Neural progenitor cell (in vitro differentiated cells): Measurements from ENCODE around the gene CFDP1. TPM values are rescaled to one million over a fixed set of nuclear protein-coding genes. Genes with fewer than 3 reads are reported as not detected.
A peak's percentile ranks its signal among the peaks of the same experiment; 100 is the strongest.

Experiments used
- DNase-seq: peaks from one replicate; pipeline ENCODE4 v3.0.0-alpha.2; 2016; ENCODE audit warnings: low spot score
- H2AFZ ChIP-seq: fragments of 200-600 bp; sonication (generic); replicated peaks from 2 replicates; pipeline ENCODE4 v1.6.1; 2016; ENCODE audit warnings: antibody characterized with exemption
- H3F3A ChIP-seq: fragments of 200-600 bp; sonication (generic); 2 replicates; pipeline ENCODE4 v1.6.1; 2016; ENCODE audit warnings: antibody characterized with exemption, low read depth
- H3K27ac ChIP-seq: fragments of 200-600 bp; sonication (generic); 2 replicates; pipeline ENCODE4 v1.5.1; 2016; ENCODE audit warnings: mild to moderate bottlenecking
- H3K27me3 ChIP-seq: fragments of 200-600 bp; sonication (generic); 2 replicates; pipeline ENCODE4 v1.6.1; 2016; ENCODE audit warnings: mild to moderate bottlenecking, moderate library complexity
- H3K36me3 ChIP-seq: fragments of 200-600 bp; sonication (generic); 2 replicates; pipeline ENCODE4 v1.5.1; 2016
- H3K4me1 ChIP-seq: fragments of 200-600 bp; sonication (generic); 2 replicates; pipeline ENCODE4 v1.6.1; 2016; ENCODE audit warnings: mixed run types
- H3K4me2 ChIP-seq: fragments of 200-600 bp; sonication (generic); 2 replicates; pipeline ENCODE4 v1.6.1; 2016
- H3K4me3 ChIP-seq: fragments of 200-600 bp; sonication (generic); 2 replicates; pipeline ENCODE4 v1.5.1; 2016
- H3K79me2 ChIP-seq: fragments of 200-600 bp; sonication (generic); 2 replicates; pipeline ENCODE4 v1.6.1; 2016; ENCODE audit warnings: low read depth
- H3K9ac ChIP-seq: fragments of 200-600 bp; sonication (generic); 2 replicates; pipeline ENCODE4 v1.6.1; 2016
- H3K9me3 ChIP-seq: fragments of 200-600 bp; sonication (generic); 2 replicates; pipeline ENCODE4 v1.5.1; 2016; ENCODE audit warnings: low read depth
- H4K20me1 ChIP-seq: fragments of 200-600 bp; sonication (generic); 2 replicates; pipeline ENCODE4 v1.6.1; 2016; ENCODE audit warnings: low read depth
- H3K27ac Mint-ChIP-seq: 3 replicates; pipeline ENCODE4 v1.8.0; 2021; ENCODE audit warnings: mixed read lengths
- H3K27me3 Mint-ChIP-seq: 2 replicates; pipeline ENCODE4 v1.8.0; 2022; ENCODE audit warnings: low read depth, mild to moderate bottlenecking, inconsistent platforms, moderate library complexity, mixed read lengths; ENCODE audit not compliant: insufficient read depth
- H3K36me3 Mint-ChIP-seq: 3 replicates; pipeline ENCODE4 v1.8.0; 2021; ENCODE audit warnings: mixed read lengths
- H3K4me1 Mint-ChIP-seq: 3 replicates; pipeline ENCODE4 v1.8.0; 2021; ENCODE audit warnings: mixed read lengths
- H3K4me3 Mint-ChIP-seq: 3 replicates; pipeline ENCODE4 v1.8.0; 2021; ENCODE audit warnings: mild to moderate bottlenecking, moderate library complexity, mixed read lengths
- H3K9me3 Mint-ChIP-seq: 3 replicates; pipeline ENCODE4 v1.8.0; 2020; ENCODE audit warnings: mixed read lengths
- EZH2 ChIP-seq: fragments of 200-600 bp; sonication (generic); IDR thresholded peaks from 2 replicates; pipeline ENCODE4 v1.6.1; 2017; ENCODE audit warnings: antibody characterized with exemption, mild to moderate bottlenecking, moderate library complexity
- EZH2phosphoT487 ChIP-seq: fragments of 200-600 bp; sonication (generic); IDR thresholded peaks from 2 replicates; pipeline ENCODE4 v1.6.1; 2017; ENCODE audit warnings: antibody characterized with exemption
- total RNA-seq: library from RNA; depleted of rRNA; stranded (reverse); fragments of >200 nt; gene quantifications from 2 replicates; pipeline ENCODE4 v1.2.3, GENCODE V29; 2015; ENCODE audit warnings: low replicate concordance
- TF ChIP-seq, protein P1 (sequence below): fragments of 200-600 bp; sonication (generic); IDR thresholded peaks from 2 replicates; pipeline ENCODE4 v1.5.1; 2017; ENCODE audit warnings: antibody characterized with exemption, mild to moderate bottlenecking

The CFDP1 gene
- total RNA-seq, 1 donor from 2014 or later = 159 TPM

DNA sequence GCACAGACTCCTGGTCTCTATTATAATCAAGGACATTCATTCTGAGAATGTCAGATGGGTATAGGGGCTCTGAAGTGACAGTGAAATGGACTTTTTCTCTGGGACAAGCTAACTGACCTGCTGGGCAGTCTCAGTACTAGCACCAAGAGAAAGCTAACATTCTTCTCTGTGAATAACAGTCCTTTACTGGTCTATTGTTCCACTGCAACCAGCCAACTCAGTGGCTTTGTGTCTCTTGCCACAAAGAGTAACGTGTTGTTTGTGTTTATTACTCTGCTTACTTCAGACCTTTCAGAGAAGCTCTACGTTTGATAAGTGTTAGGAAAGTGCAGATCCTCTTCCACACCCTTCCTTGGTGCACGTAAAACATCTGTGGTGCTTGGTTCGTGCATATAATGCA, 120.4 kb downstream of the CFDP1 start:
- H3K4me1 ChIP-seq = peaks cover 13% of the 10 kb centered on the region
- peak overlapping the region; percentile 52 for H3K4me2 ChIP-seq

DNA sequence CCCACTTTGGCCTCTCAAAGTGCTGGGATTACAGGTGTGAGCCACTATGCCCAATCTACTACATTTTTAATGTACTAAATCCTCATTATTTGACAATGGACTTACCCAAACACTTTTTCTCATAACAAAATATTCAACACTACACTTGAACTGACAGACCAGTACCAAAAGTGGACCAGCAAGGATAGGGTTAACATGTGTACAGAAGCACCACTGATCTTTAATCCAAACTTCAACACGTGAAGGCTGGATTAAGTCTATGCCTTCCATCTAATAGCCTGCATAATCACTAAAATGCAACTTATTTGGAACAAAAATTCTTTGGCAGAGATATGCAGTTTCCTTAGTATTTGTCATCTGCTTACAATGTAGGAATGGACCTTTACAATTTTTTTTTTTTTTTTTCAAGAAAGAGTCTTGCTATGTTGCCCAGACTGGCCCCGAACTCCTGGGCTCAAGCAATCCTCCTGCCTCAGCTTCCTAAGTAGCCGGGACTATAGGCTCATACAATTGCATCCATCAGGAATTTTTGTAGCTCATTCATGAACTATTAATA, 121.8 kb downstream of the CFDP1 start:
- peaks cover 17% of the 10 kb centered on the region for H3K4me1 ChIP-seq
- H4K20me1 ChIP-seq = peaks cover 13% of the 10 kb centered on the region
- Mint-ChIP-seq H3K36me3 (peaks cover 27% of the 10 kb centered on the region), H3K27me3 (peaks cover 2% of the 10 kb centered on the region), H3K27ac (no peak overlapping the region), H3K9me3 (no peaks in the 10 kb centered on the region), H3K4me1 (peaks cover 36% of the 10 kb centered on the region), H3K4me3 (no peak overlapping the region)
- peaks cover 17% of the 10 kb centered on the region for H3F3A ChIP-seq
- no peak overlapping the region for H3K4me2 ChIP-seq
- TF ChIP-seq, protein P1, sequence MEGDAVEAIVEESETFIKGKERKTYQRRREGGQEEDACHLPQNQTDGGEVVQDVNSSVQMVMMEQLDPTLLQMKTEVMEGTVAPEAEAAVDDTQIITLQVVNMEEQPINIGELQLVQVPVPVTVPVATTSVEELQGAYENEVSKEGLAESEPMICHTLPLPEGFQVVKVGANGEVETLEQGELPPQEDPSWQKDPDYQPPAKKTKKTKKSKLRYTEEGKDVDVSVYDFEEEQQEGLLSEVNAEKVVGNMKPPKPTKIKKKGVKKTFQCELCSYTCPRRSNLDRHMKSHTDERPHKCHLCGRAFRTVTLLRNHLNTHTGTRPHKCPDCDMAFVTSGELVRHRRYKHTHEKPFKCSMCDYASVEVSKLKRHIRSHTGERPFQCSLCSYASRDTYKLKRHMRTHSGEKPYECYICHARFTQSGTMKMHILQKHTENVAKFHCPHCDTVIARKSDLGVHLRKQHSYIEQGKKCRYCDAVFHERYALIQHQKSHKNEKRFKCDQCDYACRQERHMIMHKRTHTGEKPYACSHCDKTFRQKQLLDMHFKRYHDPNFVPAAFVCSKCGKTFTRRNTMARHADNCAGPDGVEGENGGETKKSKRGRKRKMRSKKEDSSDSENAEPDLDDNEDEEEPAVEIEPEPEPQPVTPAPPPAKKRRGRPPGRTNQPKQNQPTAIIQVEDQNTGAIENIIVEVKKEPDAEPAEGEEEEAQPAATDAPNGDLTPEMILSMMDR = no peak
- TF ChIP-seq EZH2phosphoT487 (no peak), EZH2 (no peak)
- no peaks in the 10 kb centered on the region for H3K36me3 ChIP-seq
- no peak overlapping the region for H3K9ac ChIP-seq
- H3K27me3 ChIP-seq = no peaks in the 10 kb centered on the region
- H2AFZ ChIP-seq = no peak overlapping the region
- no peak for DNase-seq
- no peak overlapping the region for H3K27ac ChIP-seq
- no peaks in the 10 kb centered on the region for H3K9me3 ChIP-seq
- H3K79me2 ChIP-seq = no peaks in the 10 kb centered on the region
- no peak overlapping the region for H3K4me3 ChIP-seq

More for the DNA sequence above, 120.4 kb downstream of the CFDP1 start:
- Histone ChIP-seq H3K9ac (no peak overlapping the region), H2AFZ (no peak overlapping the region), H3K27me3 (no peaks in the 10 kb centered on the region), H3K27ac (peak overlapping the region; percentile 88), H3K36me3 (no peaks in the 10 kb centered on the region), H3F3A (peaks cover 17% of the 10 kb centered on the region), H4K20me1 (peaks cover 13% of the 10 kb centered on the region), H3K9me3 (no peaks in the 10 kb centered on the region), H3K79me2 (no peaks in the 10 kb centered on the region), H3K4me3 (no peak overlapping the region)
- peaks cover 2% of the 10 kb centered on the region for H3K27me3 Mint-ChIP-seq
- H3K4me1 Mint-ChIP-seq = peaks cover 40% of the 10 kb centered on the region
- H3K27ac Mint-ChIP-seq = no peak overlapping the region
- H3K9me3 Mint-ChIP-seq = no peaks in the 10 kb centered on the region
- H3K36me3 Mint-ChIP-seq = peaks cover 32% of the 10 kb centered on the region
- H3K4me3 Mint-ChIP-seq = no peak overlapping the region
- DNase-seq = peak; percentile 60
- TF ChIP-seq EZH2phosphoT487 (no peak), EZH2 (no peak)
- TF ChIP-seq, protein P1 = no peak

DNA sequence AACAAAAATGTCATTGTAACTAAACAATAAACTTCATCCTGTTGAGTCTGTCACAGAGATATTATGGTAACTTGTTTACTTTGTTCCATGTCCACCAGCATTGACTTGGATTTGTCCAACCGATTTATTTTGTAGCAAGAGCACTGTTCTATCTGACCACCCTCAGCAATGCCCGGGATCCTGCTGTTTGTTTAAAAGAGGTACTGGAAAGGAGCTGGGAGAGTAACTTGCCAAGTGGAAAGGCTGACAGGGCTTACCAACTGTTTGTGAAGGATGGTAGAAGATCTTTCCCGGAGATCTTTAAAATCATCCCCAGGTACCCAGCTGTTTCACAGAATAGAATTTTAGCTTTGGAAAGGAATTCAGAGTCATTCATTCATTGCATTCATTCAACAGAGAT, 122.8 kb downstream of the CFDP1 start:
- Histone ChIP-seq H3K27ac (no peak overlapping the region), H3K9ac (no peak overlapping the region), H3F3A (peaks cover 17% of the 10 kb centered on the region), H3K9me3 (no peaks in the 10 kb centered on the region), H3K4me2 (no peak overlapping the region), H3K27me3 (no peaks in the 10 kb centered on the region), H2AFZ (no peak overlapping the region), H3K79me2 (no peaks in the 10 kb centered on the region), H3K4me3 (no peak overlapping the region), H4K20me1 (peaks cover 13% of the 10 kb centered on the region), H3K36me3 (no peaks in the 10 kb centered on the region), H3K4me1 (peaks cover 19% of the 10 kb centered on the region)
- peaks cover 19% of the 10 kb centered on the region for H3K36me3 Mint-ChIP-seq
- no peak for DNase-seq
- TF ChIP-seq EZH2phosphoT487 (no peak), EZH2 (no peak)
- TF ChIP-seq, protein P1 = no peak
- H3K4me3 Mint-ChIP-seq = no peak overlapping the region
- H3K9me3 Mint-ChIP-seq = no peaks in the 10 kb centered on the region
- H3K27me3 Mint-ChIP-seq = peaks cover 2% of the 10 kb centered on the region
- H3K4me1 Mint-ChIP-seq = peaks cover 45% of the 10 kb centered on the region
- no peak overlapping the region for H3K27ac Mint-ChIP-seq
